NAMALWA (cell line): ENCODE results near the gene ARPP21.
"Not testable (repeated sequence)": the region's sequence is repeated elsewhere in the genome, so short reads cannot be mapped to it uniquely, and the experiment has no call there.

Experiments used
- DNase-seq: peaks from one replicate; pipeline ENCODE4 v3.0.0-alpha.2; 2015; ENCODE audit warnings: low spot score

The ARPP21 gene

GRCh38 chr3:35781558-35781957 is 142.2 kb downstream of the ARPP21 start:
- DNase-seq: no peak

DNA sequence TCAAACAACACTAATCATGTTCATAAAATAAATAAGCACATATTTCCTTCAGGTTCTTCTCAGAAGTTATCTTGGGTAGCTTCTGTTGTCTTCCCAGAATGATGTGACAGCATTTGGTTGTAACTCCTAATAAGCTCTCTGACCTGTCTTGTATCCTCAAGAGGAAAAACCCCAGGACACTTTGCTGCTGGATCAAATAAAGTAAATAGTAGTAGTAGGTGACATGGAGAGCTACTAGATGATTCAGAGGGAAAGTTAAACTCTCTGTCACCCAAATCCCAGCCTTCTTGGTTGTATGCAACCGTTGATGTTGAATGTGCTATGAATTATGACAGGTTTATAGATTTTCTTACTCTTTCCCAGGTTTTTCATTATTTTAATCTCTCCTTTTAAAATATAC is 143.0 kb downstream of the ARPP21 start:
- DNase-seq: no peak

- no peak for DNase-seq
Observed at GRCh38 chr3:35784169-35784568, 144.8 kb downstream of the ARPP21 start.

GRCh38 chr3:35785234-35785888 is 146.0 kb downstream of the ARPP21 start:
- DNase-seq: peak; percentile 42

DNA sequence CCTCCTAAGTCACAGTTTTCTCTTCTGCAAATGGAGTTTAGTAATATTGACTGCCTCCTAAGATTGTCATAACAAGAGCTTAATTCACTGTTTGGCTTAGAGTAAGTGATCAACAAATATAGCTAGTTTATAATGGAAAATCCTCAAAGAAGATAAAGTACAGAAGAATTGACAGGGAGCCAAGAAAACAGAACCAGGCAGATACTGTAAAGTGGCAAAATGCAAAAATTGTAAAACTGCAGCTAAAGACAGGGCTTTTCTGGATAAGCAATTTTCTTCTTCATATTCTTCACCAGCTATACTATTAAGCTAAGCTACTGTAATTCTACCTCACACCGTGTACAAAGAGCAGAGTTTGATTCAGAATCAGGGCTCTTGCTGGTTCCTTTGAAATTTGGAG is 148.6 kb downstream of the ARPP21 start:
- no peak for DNase-seq

GRCh38 chr3:35789042-35789831 is 149.9 kb downstream of the ARPP21 start:
- DNase-seq: peak; percentile 42

GRCh38 chr3:35790764-35791163 is 151.4 kb downstream of the ARPP21 start:
- no peak for DNase-seq

DNA sequence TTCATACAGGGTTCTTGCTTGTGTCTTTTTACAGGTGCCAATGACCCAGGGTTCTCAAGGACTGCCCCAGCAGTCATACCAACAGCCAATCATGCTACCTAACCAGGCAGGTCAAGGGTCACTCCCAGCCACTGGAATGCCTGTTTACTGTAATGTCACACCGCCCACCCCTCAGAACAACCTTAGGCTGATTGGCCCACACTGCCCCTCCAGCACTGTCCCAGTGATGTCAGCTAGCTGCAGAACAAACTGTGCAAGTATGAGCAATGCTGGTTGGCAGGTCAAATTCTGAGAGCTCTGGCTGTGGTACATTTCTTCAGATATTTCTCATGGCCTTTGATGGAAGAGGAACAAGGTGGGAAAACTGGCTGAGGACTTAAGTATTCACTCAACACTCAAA is 154.3 kb downstream of the ARPP21 start:
- DNase-seq: no peak

GRCh38 chr3:35800960-35801459 is 161.7 kb downstream of the ARPP21 start:
- DNase-seq: no peak

DNA sequence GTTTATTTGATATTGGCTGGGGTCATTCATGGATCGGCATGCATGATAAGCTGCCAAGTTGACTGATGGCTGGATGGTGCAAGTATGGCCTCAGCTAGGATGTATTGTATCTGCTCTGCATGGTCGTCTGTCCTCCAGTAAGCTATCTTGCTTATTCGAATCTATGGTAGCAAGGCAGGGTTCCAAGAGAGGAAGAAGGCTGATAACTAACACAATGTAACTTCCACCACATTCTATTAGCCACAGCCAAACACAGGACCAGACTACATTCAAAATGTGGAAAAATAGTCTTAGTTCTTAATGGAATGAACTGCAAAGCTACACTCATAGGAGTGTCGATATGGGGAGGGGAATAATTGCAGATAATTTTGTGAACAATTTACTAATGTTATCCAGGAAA is 175.2 kb downstream of the ARPP21 start:
- no peak for DNase-seq

DNA sequence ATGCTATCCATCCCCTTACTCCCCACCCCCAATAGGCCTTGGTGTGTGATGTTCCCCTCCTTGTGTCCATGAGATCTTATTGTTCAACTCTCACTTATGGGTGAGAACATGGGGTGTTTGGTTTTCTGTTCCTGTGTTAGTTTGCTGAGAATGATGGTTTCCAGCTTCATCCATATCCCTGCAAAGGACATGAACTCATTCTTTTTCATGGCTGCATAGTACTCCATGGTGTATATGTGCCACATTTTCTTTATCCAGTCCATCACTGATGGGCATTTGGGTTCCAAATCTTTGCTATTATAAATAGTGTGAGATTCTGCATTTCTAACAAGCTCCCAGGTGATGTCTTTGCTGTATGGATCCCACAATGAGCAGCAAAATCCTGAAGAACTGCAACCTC is 176.5 kb downstream of the ARPP21 start:
- not testable (repeated sequence) for DNase-seq

DNA sequence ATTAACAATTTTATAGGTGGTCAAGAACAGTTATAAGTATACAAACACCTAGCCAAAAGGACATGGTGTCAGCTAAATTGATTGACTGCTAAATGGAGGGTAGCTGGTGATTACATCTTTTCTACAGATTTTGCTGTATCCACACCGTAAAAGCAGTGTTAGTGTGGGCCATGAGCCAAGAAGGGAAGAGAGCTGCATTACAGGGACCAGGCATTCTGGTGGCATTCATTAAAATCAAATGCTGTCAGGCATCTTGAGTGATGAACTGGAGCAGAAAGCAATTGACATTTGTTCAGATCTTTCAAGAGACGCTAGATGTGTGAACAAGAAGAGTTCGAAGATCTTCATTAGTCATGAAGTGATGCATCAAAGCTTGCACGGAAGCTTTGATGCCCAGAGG is 177.9 kb downstream of the ARPP21 start:
- no peak for DNase-seq

DNA sequence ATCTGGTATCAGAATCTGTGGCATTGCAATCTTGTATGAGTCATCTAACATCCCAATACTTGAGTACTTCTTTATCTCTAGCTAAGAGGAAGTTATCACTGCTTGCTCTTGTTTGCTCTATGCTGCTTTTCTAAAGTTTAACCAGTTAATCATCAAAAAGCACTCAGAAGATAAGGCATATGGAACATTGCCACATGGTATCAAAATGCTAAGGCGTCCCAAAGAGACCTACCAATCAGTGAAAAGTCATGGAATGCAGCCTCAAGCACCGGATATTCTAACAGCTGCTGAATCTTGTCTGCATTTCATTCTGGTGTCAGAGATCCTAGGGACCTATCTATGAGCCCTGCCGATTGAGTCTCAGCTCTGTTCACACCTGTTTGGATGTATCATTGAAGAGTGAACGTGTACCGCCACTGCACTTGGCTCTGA is 192.8 kb downstream of the ARPP21 start:
- no peak for DNase-seq
